HEK293T (cell line): ENCODE data around the gene TMUB1.

ENCODE experiments used
- BHLHE40 ChIP-seq: fragments of 450-650 bp; IDR thresholded peaks from 2 replicates; pipeline ENCODE4 v1.6.1; 2016; ENCODE audit warnings: mild to moderate bottlenecking, moderate library complexity, borderline replicate concordance
- CTBP1 ChIP-seq: fragments of 450-650 bp; IDR thresholded peaks from 2 replicates; pipeline ENCODE4 v1.6.1; 2016; ENCODE audit warnings: borderline replicate concordance
- ELF4 ChIP-seq: fragments of 450-650 bp; IDR thresholded peaks from 2 replicates; pipeline ENCODE4 v1.6.1; 2017; ENCODE audit warnings: antibody characterized with exemption
- FOXA1 ChIP-seq: fragments of 450-650 bp; IDR thresholded peaks from 2 replicates; pipeline ENCODE4 v1.6.1; 2016; ENCODE audit warnings: mild to moderate bottlenecking
- FOXK2 ChIP-seq: fragments of 450-650 bp; IDR thresholded peaks from 2 replicates; pipeline ENCODE4 v1.6.1; 2016; ENCODE audit warnings: mild to moderate bottlenecking
- FOXM1 ChIP-seq: fragments of 450-650 bp; IDR thresholded peaks from 2 replicates; pipeline ENCODE4 v1.6.1; 2017; ENCODE audit warnings: mild to moderate bottlenecking, borderline replicate concordance
- HDGF ChIP-seq: fragments of 450-650 bp; IDR thresholded peaks from 2 replicates; pipeline ENCODE4 v1.6.1; 2017; ENCODE audit warnings: antibody characterized with exemption, borderline replicate concordance
- L3MBTL2 ChIP-seq: fragments of 450-650 bp; conservative IDR thresholded peaks from 2 replicates; pipeline ENCODE4 v1.6.1; 2016; ENCODE audit warnings: mild to moderate bottlenecking
- NFRKB ChIP-seq: fragments of 450-650 bp; IDR thresholded peaks from 2 replicates; pipeline ENCODE4 v1.6.1; 2016; ENCODE audit warnings: mild to moderate bottlenecking, moderate library complexity
- SP1 ChIP-seq: fragments of 450-650 bp; IDR thresholded peaks from 2 replicates; pipeline ENCODE4 v1.6.1; 2017
- SUZ12 ChIP-seq: fragments of 450-650 bp; IDR thresholded peaks from 2 replicates; pipeline ENCODE4 v1.6.1; 2016; ENCODE audit warnings: mild to moderate bottlenecking
- TARDBP ChIP-seq: fragments of 450-650 bp; IDR thresholded peaks from 2 replicates; pipeline ENCODE4 v1.6.1; 2016
- ZNF384 ChIP-seq: fragments of 450-650 bp; IDR thresholded peaks from 2 replicates; pipeline ENCODE4 v1.6.1; 2016
- TF ChIP-seq, protein P1 (sequence below): fragments of 450-650 bp; IDR thresholded peaks from 2 replicates; pipeline ENCODE4 v1.6.1; 2016

DNA sequence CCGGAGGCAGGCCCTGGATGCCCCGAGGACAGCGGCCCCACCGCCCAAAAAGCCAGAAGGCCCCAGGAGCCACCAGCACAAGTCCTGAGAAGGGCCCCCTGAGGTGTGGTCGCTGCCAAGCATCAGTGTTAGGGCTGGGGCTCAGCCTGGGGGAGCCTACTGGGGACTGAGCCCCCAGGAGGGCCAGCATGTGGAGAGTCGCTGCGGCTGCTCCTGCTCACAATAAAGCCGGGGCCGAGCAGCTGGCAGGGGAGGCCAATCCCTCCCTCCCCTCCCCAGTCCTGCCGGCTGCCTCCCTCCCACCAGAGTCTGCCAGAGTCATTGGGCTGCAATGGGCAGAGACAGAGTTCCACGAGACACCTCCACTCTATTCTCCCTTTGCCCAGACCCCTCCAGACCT, 38.0 kb downstream of the TMUB1 start:
- TF ChIP-seq FOXA1: no peak
- no peak for TF ChIP-seq CTBP1
- TF ChIP-seq ELF4: no peak
- no peak for TF ChIP-seq BHLHE40
- no peak for TF ChIP-seq FOXM1
- TF ChIP-seq SP1: no peak
- no peak for TF ChIP-seq SUZ12
- no peak for TF ChIP-seq NFRKB
- no peak for TF ChIP-seq ZNF384
- no peak for TF ChIP-seq TARDBP
- TF ChIP-seq L3MBTL2: no peak
- no peak for TF ChIP-seq FOXK2
- TF ChIP-seq, protein P1, sequence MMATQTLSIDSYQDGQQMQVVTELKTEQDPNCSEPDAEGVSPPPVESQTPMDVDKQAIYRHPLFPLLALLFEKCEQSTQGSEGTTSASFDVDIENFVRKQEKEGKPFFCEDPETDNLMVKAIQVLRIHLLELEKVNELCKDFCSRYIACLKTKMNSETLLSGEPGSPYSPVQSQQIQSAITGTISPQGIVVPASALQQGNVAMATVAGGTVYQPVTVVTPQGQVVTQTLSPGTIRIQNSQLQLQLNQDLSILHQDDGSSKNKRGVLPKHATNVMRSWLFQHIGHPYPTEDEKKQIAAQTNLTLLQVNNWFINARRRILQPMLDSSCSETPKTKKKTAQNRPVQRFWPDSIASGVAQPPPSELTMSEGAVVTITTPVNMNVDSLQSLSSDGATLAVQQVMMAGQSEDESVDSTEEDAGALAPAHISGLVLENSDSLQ: no peak
- TF ChIP-seq HDGF: no peak
